UCSD-AML1 (cell line): ENCODE measurements around the gene CNTFR.

Experiments used
- DNase-seq: peaks from one replicate; lab custom pipeline; 2025; ENCODE audit not compliant: unreplicated experiment; lab: John Stamatoyannopoulos, UW

CNTFR gene

GRCh38 chr9:34526026-34526425 is 63.5 kb downstream of the CNTFR start:
- no peak for DNase-seq

- no peak for DNase-seq
Observed at GRCh38 chr9:34524349-34524748, 65.2 kb downstream of the CNTFR start.

GRCh38 chr9:34522971-34523797 is 66.3 kb downstream of the CNTFR start, which contains the start of gene ENHO:
TSS of gene ENHO (minus strand) at chr9:34522990. CDS start at chr9:34521695, 1,295 bp downstream.
- DNase-seq: peak; percentile 93

- DNase-seq: no peak
Observed at GRCh38 chr9:34522091-34522887, 67.2 kb downstream of the CNTFR start.

GRCh38 chr9:34521406-34522045 is 68.0 kb downstream of the CNTFR start:
- DNase-seq: no peak

DNA sequence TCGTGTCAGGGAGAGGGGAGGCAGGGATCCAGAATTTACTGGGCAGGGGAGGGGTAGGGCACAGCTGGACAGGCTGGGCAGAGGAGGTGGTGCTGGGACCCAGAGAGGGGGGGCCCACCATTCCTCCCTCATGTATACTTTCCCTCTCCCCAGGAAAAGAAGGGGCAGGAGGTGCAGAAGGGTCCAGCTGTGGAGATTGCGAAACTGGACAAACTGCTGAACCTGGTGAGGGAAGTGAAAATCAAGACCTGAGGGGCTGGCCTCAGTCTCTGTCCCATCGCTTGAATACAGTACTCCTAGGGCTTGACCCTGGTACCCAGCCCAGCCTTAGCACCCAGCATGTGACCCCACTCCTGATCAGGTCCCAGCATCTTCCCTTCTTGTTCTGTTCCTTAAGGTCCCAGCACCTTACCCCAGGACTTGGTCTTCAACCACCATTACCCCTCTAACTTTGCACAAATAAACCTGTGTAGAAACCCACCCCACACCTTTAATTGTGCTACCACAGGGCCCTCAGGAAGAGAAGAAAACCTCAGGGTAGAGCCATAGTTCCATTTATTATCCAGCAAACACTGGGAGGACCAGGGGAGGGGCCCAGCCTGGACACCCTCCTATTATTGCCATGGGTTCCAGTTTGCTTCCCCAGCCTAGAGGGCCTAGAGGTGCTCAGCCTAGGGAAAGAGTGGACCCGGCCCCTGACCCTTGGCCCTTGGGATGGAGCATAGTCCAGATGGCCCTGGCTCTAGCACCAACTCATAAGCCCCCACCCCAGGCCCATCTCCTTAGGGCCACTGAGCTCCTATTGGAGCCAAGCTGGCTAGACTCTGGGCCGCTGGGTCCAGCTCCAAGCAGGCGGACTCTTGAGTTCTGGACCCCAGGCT is 68.8 kb downstream of the CNTFR start:
- no peak for DNase-seq

GRCh38 chr9:34520096-34520495 is 69.4 kb downstream of the CNTFR start:
- no peak for DNase-seq

- no peak for DNase-seq
Observed at GRCh38 chr9:34519321-34520020, 70.1 kb downstream of the CNTFR start.

DNA sequence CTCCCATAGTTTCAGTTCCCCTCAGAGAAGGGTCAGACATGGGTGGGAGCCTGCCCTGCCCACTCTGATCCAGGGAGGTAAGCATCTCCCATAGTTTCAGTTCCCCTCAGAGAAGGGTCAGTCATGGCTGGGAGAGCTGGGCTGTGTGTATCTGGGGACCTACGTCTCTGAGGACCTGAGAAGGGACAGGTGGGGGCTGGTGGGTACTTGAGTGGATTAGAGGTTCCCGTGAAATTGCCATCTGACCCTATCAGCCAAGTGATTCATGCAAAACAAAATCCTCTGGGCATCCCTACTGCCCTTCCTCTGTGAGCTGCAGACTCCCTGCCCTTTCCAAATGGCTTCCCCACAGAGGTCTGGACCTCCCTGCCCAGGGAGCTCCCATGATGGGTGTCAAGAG is 70.6 kb downstream of the CNTFR start:
- DNase-seq: no peak

GRCh38 chr9:34518110-34518616 is 71.4 kb downstream of the CNTFR start:
- DNase-seq: no peak

DNA sequence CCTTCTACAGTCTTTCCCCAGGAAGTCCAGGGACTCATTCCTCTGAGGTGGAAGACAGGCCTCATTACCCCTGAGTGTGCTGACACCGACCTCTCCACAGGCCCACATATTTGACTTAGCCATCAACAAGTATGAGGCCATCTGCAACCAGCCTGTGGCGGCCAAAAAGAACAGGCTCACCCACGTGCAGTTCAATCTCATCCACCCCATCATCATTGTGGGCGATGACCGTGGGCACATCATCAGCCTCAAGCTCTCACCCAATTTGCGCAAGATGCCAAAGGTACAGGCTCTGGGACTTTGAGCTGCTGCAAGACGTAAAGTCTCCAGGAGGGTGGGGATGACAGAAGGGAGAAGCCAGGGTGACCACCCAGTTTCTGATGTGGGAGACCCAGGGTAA is 72.3 kb downstream of the CNTFR start:
- no peak for DNase-seq

DNA sequence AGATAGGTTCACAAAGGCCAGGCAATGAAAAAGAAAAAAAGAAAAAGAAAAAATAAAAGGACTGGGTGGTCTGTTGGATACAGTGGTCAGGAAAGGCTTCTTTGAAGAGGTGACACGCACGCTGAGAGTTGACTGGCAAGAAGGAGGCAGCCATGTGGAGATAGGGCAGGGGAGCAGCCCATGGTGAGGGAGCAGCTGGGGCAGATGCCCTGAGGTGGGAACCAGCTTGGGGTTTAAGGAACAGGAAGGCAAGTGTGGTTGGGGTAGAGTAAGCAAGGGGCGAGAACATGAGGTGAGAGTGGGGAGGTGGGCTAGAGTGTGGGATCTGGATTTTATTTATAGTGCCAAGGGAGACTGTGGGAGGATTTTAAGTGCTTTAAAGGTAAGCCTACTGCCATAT is 73.6 kb downstream of the CNTFR start:
- no peak for DNase-seq

DNA sequence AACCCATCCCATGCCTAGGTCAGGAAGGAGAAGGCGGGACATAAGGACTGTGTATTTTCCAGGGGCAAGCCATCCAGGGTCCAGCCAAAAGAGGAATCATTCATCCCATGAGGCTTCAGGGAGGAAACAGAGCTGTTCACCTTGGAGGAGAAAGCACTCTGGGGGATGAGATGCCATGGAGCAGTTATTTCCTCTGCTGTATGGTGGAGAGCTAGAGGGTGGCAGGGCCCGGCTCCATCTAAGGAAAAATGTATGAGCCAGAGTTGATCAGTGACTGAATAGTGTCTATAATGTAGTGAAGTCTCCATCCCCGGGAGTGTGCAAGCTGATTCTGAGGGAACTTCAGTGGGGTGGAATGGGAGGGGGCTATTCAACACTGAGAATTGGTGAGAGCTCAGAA is 74.7 kb downstream of the CNTFR start:
- DNase-seq: no peak

DNA sequence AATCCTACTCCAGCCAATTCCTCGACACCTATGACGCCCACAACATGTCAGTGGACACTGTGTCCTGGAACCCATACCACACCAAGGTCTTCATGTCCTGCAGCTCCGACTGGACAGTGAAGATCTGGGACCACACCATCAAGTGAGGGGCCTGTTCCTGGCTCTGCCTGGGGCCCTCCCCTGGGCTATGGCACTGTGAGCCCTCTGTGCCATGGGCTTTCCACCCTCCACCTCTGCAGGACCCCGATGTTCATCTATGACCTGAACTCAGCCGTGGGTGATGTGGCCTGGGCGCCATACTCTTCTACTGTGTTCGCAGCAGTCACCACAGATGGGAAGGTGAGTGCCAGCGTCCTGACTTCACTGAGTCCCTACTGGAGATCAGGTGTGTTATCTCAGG is 75.1 kb downstream of the CNTFR start:
- DNase-seq: no peak

- no peak for DNase-seq
Observed at GRCh38 chr9:34513567-34514214, 75.8 kb downstream of the CNTFR start.

DNA sequence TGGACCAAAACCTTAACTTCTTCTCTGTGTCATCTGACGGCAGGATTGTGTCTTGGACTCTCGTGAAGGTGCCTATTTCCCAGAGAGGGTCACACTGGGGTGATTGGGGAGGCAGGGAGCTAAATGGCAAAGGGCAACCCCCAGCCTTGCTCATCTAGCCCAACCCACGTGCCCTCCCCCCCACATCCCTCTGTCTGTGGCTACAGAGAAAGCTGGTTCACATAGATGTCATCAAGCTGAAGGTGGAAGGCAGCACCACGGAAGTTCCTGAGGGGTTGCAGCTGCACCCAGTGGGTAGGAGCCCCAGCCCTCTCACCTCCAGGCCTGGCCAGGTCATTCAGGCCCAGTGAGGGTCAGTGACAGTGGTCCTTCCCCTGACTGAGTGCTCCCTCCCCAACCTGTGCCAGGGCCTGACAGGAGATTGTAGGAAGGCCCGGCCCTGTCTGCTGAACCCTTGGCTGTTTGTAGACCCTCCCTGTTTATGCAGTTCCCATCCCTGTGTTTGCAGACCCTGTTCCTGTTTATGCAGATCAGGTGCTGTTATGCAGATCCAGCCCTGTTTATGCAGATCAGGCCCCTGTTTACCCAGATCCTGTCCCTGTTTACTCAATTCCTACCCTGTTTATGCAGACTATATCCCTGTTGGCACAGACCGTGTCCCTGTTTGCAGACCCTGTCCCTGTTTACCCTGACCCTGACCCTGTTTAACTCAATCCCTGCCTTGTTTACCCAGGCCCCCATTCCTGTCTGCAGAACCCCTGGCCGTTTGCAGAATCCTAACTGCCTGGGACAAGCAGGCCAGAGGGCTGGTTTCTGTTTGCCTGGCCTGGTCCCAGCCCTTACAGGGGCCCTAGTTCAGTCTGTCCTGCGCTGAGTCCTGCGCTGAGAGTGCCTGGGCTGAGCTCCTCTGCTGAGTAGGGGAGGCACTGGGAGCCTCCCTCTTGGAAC is 77.1 kb downstream of the CNTFR start:
- DNase-seq: no peak

GRCh38 chr9:34510497-34511468 is 78.7 kb downstream of the CNTFR start:
- DNase-seq: no peak
